Loucy (cell line): ENCODE results near the gene KRTAP2-1.
"Not testable (repeated sequence)": the region's sequence is repeated elsewhere in the genome, so short reads cannot be mapped to it uniquely, and the experiment has no call there.

Source experiments
- CTCF ChIP-seq: fragments of 200-600 bp; sonication (generic); conservative IDR thresholded peaks from 2 replicates; pipeline ENCODE4 v1.5.1; 2014; ENCODE audit warnings: mild to moderate bottlenecking, antibody characterized with exemption, low read length
- EZH2phosphoT487 ChIP-seq: fragments of 200-600 bp; IDR thresholded peaks from 2 replicates; pipeline ENCODE4 v1.6.1; 2018; ENCODE audit warnings: antibody characterized with exemption, mild to moderate bottlenecking, moderate library complexity, borderline replicate concordance

GRCh38 chr17:40999563-40999962, 47.6 kb downstream of the KRTAP2-1 start, which contains the start of gene KRTAP3-2:
- TF ChIP-seq CTCF, EZH2phosphoT487: not testable (repeated sequence)
